OCI-LY1 (cell line): ENCODE measurements around the gene TPM2.

Experiments used
- EZH2 ChIP-seq: fragments of 200-600 bp; sonication (generic), shearing (Covaris generic); IDR thresholded peaks from 2 replicates; pipeline ENCODE4 v1.8.0; 2017; ENCODE audit warnings: borderline replicate concordance, mixed run types, mild to moderate bottlenecking, antibody characterized with exemption, low read length, moderate library complexity, mixed read lengths
- TF ChIP-seq, protein P1 (sequence below): fragments of 200-600 bp; sonication (generic), shearing (Covaris generic); IDR thresholded peaks from 2 replicates; pipeline ENCODE4 v1.5.1; 2017; ENCODE audit warnings: mild to moderate bottlenecking, antibody characterized with exemption, low read length, moderate library complexity, mixed read lengths

- TF ChIP-seq, protein P1, sequence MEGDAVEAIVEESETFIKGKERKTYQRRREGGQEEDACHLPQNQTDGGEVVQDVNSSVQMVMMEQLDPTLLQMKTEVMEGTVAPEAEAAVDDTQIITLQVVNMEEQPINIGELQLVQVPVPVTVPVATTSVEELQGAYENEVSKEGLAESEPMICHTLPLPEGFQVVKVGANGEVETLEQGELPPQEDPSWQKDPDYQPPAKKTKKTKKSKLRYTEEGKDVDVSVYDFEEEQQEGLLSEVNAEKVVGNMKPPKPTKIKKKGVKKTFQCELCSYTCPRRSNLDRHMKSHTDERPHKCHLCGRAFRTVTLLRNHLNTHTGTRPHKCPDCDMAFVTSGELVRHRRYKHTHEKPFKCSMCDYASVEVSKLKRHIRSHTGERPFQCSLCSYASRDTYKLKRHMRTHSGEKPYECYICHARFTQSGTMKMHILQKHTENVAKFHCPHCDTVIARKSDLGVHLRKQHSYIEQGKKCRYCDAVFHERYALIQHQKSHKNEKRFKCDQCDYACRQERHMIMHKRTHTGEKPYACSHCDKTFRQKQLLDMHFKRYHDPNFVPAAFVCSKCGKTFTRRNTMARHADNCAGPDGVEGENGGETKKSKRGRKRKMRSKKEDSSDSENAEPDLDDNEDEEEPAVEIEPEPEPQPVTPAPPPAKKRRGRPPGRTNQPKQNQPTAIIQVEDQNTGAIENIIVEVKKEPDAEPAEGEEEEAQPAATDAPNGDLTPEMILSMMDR, result peak; percentile 88
- TF ChIP-seq EZH2, result no peak
These were observed 43.0 kb downstream of the TPM2 start for GRCh38 chr9:35646533-35647265.
